Prostate gland (tissue), 2 donors: ENCODE results near the gene FOXL2. TPM values are rescaled to one million over a fixed set of nuclear protein-coding genes. Genes with fewer than 3 reads are reported as not detected.
A peak's percentile ranks its signal among the peaks of the same experiment; 100 is the strongest.

Source experiments
- DNase-seq: peaks from one replicate; pipeline ENCODE4 v3.0.0-alpha.2; 2019; ENCODE audit warnings: low spot score
- H3K27ac ChIP-seq, 2 donors: fragments of 200-600 bp; sonication (generic); 2 replicates each; pipeline ENCODE4 v1.5.1; 2017 to 2019
- H3K27me3 ChIP-seq: fragments of 200-600 bp; sonication (generic); replicated peaks from 2 replicates; pipeline ENCODE4 v1.5.1; 2019; ENCODE audit not compliant: insufficient read depth
- H3K36me3 ChIP-seq, 2 donors: fragments of 200-600 bp; sonication (generic); 1 replicate in 1 of 2; 2 replicates in 1 of 2; pipeline versions ENCODE4 v1.5.1 to v1.8.1; 2017 to 2019
- H3K4me1 ChIP-seq: fragments of 200-600 bp; sonication (generic); replicated peaks from 2 replicates; pipeline ENCODE4 v1.5.1; 2019
- H3K4me3 ChIP-seq, 2 donors: fragments of 200-600 bp; sonication (generic); 2 replicates each; pipeline ENCODE4 v1.5.1; 2017 to 2019
- H3K9me3 ChIP-seq: fragments of 200-600 bp; sonication (generic); 2 replicates; pipeline ENCODE4 v1.5.1; 2017
- POLR2A ChIP-seq: fragments of 450-650 bp; IDR thresholded peaks from one replicate; pipeline ENCODE4 v1.6.1; 2016; ENCODE audit warnings: antibody characterized with exemption, mild to moderate bottlenecking
- POLR2AphosphoS5 ChIP-seq: sonication (generic); formaldehyde crosslinking; IDR thresholded peaks from one replicate; pipeline ENCODE4 v1.6.1; 2017; ENCODE audit warnings: antibody characterized with exemption
- WGBS: methylation state at CpG from one replicate; pipeline ENCODE4 v1.1.5; 2018; 5-methylcytosine and 5-hydroxymethylcytosine counted together
- intact Hi-C: fragments of 100-400 bp; cut with DNase I; formaldehyde crosslinking; loops from one replicate; pipeline ENCODE4 v1.14.2; 2022
- total RNA-seq, 2 donors: library from RNA; depleted of rRNA; stranded (reverse); fragments of >200 nt; gene quantifications; one replicate each; pipeline ENCODE4 v1.1.0, GENCODE V29; 2016
- TF ChIP-seq, protein P1 (sequence below), 4 experiments: fragments of 200-600 bp in 2 of 4; fragments of 450-650 bp in 2 of 4; sonication (generic) in 2 of 4; IDR thresholded peaks; 1 replicate in 3 of 4; 2 replicates in 1 of 4; pipeline ENCODE4 v1.5.1; 2016 to 2019; ENCODE audit warnings: antibody characterized with exemption in 4 of 4, mild to moderate bottlenecking in 2 of 4, moderate library complexity in 2 of 4

FOXL2 gene
- total RNA-seq, 2 donors from 2014 or later = 0.68 TPM; not detected in 1

DNA sequence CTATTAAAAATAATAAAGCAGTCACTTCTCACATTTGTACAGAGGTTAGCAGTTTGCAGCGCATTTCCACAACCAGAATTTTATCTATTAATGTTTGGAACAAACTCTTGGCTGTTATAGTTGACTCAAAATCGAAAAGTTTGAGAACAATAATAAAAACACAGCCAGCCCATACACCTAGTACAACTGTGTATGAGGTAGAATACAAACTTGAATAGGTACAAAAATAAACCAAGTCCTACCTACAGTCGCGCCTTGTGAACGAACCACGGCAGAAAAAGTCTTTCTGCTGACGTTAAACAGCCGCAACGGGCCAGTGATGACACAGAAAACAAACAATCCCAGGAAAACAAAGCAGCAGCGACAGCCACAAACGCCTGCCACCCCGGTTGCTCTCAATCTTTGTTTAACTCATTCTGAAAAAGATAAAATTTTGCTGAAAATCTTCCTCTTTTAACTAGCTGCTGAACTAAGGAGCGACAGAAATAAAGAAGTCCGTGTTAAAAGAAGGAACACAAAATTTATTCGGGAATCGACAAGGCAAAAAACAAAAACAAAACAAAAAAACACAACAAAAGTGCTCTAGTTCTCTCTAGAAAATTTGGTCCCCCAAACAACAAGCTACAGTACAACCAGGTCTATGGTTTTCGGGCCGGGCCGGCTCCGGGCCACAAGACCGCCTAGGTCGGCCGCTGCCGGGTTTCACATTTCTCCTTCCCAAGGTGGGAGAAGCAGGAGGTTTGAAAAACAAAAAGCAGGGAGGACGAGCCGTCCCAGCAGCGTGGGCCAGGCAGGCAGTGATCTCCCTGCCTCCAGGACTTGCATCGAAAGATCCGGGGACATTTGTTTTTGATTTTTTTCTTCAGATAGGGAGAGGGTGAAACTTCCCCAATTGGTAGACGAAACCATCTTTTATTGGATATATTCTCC is 2.9 kb downstream of the FOXL2 start:
- Histone ChIP-seq H3K9me3 (no peaks in the 10 kb centered on the region), H3K27ac (no peak overlapping the region), H3K4me3 (no peak overlapping the region), H3K27me3 (peaks cover 68% of the 10 kb centered on the region), H3K4me1 (peaks cover 8% of the 10 kb centered on the region), H3K36me3 (no peaks in the 10 kb centered on the region)
- intact Hi-C loops = no loop called here
- no peak for DNase-seq
- 17% methylated on average over 30 of the region's 30 CpGs for WGBS
- no peak for TF ChIP-seq POLR2A
- no peak for TF ChIP-seq POLR2AphosphoS5
- TF ChIP-seq, protein P1, sequence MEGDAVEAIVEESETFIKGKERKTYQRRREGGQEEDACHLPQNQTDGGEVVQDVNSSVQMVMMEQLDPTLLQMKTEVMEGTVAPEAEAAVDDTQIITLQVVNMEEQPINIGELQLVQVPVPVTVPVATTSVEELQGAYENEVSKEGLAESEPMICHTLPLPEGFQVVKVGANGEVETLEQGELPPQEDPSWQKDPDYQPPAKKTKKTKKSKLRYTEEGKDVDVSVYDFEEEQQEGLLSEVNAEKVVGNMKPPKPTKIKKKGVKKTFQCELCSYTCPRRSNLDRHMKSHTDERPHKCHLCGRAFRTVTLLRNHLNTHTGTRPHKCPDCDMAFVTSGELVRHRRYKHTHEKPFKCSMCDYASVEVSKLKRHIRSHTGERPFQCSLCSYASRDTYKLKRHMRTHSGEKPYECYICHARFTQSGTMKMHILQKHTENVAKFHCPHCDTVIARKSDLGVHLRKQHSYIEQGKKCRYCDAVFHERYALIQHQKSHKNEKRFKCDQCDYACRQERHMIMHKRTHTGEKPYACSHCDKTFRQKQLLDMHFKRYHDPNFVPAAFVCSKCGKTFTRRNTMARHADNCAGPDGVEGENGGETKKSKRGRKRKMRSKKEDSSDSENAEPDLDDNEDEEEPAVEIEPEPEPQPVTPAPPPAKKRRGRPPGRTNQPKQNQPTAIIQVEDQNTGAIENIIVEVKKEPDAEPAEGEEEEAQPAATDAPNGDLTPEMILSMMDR (IDR thresholded peaks at IDR 0.05) = no peak

DNA sequence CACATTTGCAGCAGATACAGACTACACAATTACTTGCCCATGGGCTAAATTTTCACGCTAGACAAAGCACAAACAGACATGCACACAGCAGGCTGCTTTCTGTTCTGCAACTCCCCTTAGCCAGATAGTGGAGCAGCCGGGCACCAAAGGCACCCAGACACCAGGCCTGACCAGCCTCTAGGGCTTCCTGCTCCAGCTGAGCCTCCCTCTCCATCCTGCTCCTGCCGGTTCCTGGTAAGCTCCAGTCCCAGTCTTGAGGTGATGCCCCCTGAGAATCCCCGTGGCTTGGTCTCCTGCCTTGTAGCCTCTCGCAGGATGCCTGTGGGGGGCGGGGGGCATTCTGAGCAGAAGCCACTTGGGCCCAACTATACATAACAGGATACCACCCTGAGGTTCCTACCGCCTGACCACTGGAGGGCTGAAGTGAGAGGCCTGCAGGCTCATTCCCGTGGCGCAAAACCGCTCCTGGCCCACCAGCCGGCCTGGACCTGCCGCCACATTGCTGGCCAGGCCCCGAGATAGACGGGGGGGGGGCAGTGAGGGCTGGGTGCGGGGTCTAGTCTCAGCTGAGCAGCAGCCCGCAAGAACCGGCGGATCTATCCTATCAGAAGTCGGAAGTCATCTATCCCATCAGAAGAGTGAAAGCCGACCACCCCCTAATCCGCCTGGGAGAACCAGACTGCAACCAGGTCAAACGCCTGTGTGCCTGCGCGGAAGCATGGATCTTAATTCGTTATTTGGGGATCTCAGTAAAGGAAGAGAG is 3.9 kb downstream of the FOXL2 start:
- Histone ChIP-seq H3K4me1 (peaks cover 10% of the 10 kb centered on the region), H3K36me3 (no peaks in the 10 kb centered on the region), H3K9me3 (no peaks in the 10 kb centered on the region), H3K4me3 (no peak overlapping the region), H3K27me3 (peaks cover 75% of the 10 kb centered on the region), H3K27ac (no peak overlapping the region)
- intact Hi-C loops = no loop called here
- DNase-seq = no peak
- WGBS = 33% methylated on average over 17 of the region's 25 CpGs
- TF ChIP-seq POLR2A (no peak), POLR2AphosphoS5 (no peak)
- TF ChIP-seq, protein P1 (IDR thresholded peaks at IDR 0.05) = no peak

DNA sequence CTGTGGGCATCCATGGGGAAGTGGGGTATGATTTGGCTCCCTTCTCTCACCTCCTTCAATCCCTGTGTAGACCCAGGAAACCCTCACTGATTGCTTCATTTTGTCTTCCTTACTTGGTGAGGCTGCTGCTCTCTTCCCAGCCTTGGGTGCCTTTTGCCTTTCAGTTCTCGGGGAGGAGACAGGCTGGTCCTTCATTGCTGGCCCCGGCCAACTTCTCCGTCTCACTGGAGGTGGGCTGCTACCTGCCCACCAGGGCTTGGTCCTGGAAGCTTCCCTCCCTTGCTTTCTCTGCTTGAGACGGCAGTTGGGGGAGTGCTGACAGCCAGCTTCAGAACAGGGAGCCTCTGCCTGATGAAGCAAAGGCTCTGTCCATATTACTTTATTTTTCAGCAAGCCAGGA is 4.7 kb downstream of the FOXL2 start:
- Histone ChIP-seq H3K4me1 (peaks cover 13% of the 10 kb centered on the region), H3K36me3 (no peaks in the 10 kb centered on the region), H3K27ac (no peak overlapping the region), H3K9me3 (no peaks in the 10 kb centered on the region), H3K27me3 (peaks cover 77% of the 10 kb centered on the region), H3K4me3 (no peak overlapping the region)
- intact Hi-C loops = no loop called here
- TF ChIP-seq POLR2A (no peak), POLR2AphosphoS5 (no peak)
- TF ChIP-seq, protein P1 (IDR thresholded peaks at IDR 0.05) = no peak
- WGBS = 77% methylated on average over 4 of the region's 4 CpGs
- no peak for DNase-seq

DNA sequence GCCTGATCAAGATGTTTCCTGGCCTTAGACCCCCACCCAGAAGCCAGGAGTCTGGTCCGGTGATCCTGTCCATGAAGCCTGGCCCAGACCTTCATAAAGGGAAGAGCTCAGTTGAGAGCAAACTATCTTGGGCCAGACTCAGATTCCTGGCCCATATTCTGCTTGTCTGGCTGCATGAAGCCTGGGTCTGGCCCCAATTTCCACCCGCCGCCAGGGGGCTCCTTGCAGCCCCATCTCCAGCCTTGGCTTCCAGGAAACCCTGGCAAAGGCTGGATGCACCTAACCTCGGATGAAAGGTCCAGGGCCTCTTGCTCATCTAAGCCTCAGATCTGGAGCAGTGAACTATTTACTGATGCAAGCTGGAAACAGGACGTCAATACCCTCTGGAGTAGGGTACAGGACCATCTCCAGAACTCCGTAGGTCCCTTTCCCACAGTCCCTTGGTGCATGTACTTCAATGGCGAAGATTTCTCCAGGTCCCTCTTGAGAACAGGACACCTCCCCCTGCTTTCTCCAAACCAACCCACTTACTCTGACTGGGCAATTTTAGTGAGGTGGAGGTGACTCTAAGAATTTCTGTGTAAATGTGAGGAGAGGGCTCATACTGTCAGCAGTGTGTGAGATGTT is 5.6 kb downstream of the FOXL2 start:
- intact Hi-C loops = no loop called here
- Histone ChIP-seq H3K36me3 (no peaks in the 10 kb centered on the region), H3K4me3 (no peak overlapping the region), H3K27ac (no peak overlapping the region), H3K27me3 (peaks cover 78% of the 10 kb centered on the region), H3K4me1 (peaks cover 13% of the 10 kb centered on the region), H3K9me3 (no peaks in the 10 kb centered on the region)
- no peak for TF ChIP-seq POLR2A
- TF ChIP-seq, protein P1 (IDR thresholded peaks at IDR 0.05) = peak in 1 of 4 experiments; percentile 16
- 58% methylated on average over 7 of the region's 7 CpGs for WGBS
- DNase-seq = no peak
